Measurements from ENCODE around the gene REX1BD.

Gene REX1BD

GRCh38 chr19:18577365-18577914 lies 11.2 kb upstream of the REX1BD start:
- no peak for DNase-seq (ENCODE audit: low read depth)
- H3K4me3 ChIP-seq (ENCODE audit: low read length) = no peak overlapping the region
- no peak for TF ChIP-seq CTCF (IDR thresholded peaks at IDR 0.05; ENCODE audit: insufficient read depth, low read depth, low read length, missing control alignments)

GRCh38 chr19:18580311-18580710 lies 8.3 kb upstream of the REX1BD start:
- DNase-seq (ENCODE audit: low read depth) = no peak
- H3K4me3 ChIP-seq (ENCODE audit: low read length) = no peak overlapping the region
- no peak for TF ChIP-seq CTCF (IDR thresholded peaks at IDR 0.05; ENCODE audit: insufficient read depth, low read depth, low read length, missing control alignments)

GRCh38 chr19:18586306-18586705 lies 2.3 kb upstream of the REX1BD start:
- DNase-seq (ENCODE audit: low read depth) = no peak
- TF ChIP-seq CTCF (IDR thresholded peaks at IDR 0.05; ENCODE audit: insufficient read depth, low read depth, low read length, missing control alignments) = peak; percentile 14
- no peak overlapping the region for H3K4me3 ChIP-seq (ENCODE audit: low read length)

- H3K4me3 ChIP-seq (ENCODE audit: low read length) = no peak overlapping the region
- DNase-seq (ENCODE audit: low read depth) = no peak
- TF ChIP-seq CTCF (IDR thresholded peaks at IDR 0.05; ENCODE audit: insufficient read depth, low read depth, low read length, missing control alignments) = no peak
Measured at GRCh38 chr19:18587561-18587960, 1.0 kb upstream of the REX1BD start.

- no peak for TF ChIP-seq CTCF (IDR thresholded peaks at IDR 0.05; ENCODE audit: insufficient read depth, low read depth, low read length, missing control alignments)
Measured at GRCh38 chr19:18587962-18588610, 512 bp upstream of the REX1BD start.

GRCh38 chr19:18589380-18590272 lies 1.0 kb downstream of the REX1BD start:
- TF ChIP-seq CTCF (IDR thresholded peaks at IDR 0.05; ENCODE audit: insufficient read depth, low read depth, low read length, missing control alignments) = no peak
- peak; percentile 78 for DNase-seq (ENCODE audit: low read depth)
- peak overlapping the region; percentile 71 for H3K4me3 ChIP-seq (ENCODE audit: low read length)

More at GRCh38 chr19:18587962-18588610, 512 bp upstream of the REX1BD start:
- DNase-seq (ENCODE audit: low read depth) = no peak
- peak overlapping the region; percentile 71 for H3K4me3 ChIP-seq (ENCODE audit: low read length)

Data from epithelial cell of esophagus (primary cell).